KMS-11 (cell line): ENCODE measurements around the gene KIRREL1.

Experiments
- H2AFZ ChIP-seq: fragments of 200-600 bp; sonication (generic); 2 replicates; pipeline ENCODE4 v1.6.1; 2016; ENCODE audit warnings: antibody characterized with exemption, mixed run types, low read depth
- H3K27ac ChIP-seq: fragments of 200-600 bp; sonication (generic); 2 replicates; pipeline ENCODE4 v1.6.1; 2016; ENCODE audit warnings: mild to moderate bottlenecking, mixed run types
- H3K27me3 ChIP-seq: fragments of 200-600 bp; sonication (generic); 2 replicates; pipeline ENCODE4 v1.6.1; 2017; ENCODE audit warnings: mild to moderate bottlenecking, low read depth, mixed run types, moderate library complexity; ENCODE audit not compliant: insufficient read depth
- H3K36me3 ChIP-seq: fragments of 200-600 bp; sonication (generic); 2 replicates; pipeline ENCODE4 v1.6.1; 2017; ENCODE audit warnings: mild to moderate bottlenecking, mixed run types; ENCODE audit not compliant: insufficient read depth
- H3K4me1 ChIP-seq: fragments of 200-600 bp; sonication (generic); 2 replicates; pipeline ENCODE4 v1.6.1; 2016; ENCODE audit warnings: mild to moderate bottlenecking, low read depth, mixed run types; ENCODE audit not compliant: poor library complexity, severe bottlenecking
- H3K4me2 ChIP-seq: fragments of 200-600 bp; sonication (generic); 2 replicates; pipeline ENCODE4 v1.7.0; 2016; ENCODE audit warnings: mild to moderate bottlenecking, mixed run types
- H3K4me3 ChIP-seq: fragments of 200-600 bp; sonication (generic); IDR thresholded peaks from 2 replicates; pipeline ENCODE4 v1.6.1; 2017; ENCODE audit warnings: low read depth, low read length, mixed read lengths; ENCODE audit not compliant: insufficient read depth
- H3K79me2 ChIP-seq: fragments of 200-600 bp; sonication (generic); 2 replicates; pipeline ENCODE4 v1.6.1; 2016; ENCODE audit warnings: low read depth, mixed run types; ENCODE audit not compliant: insufficient read depth
- H3K9ac ChIP-seq: fragments of 200-600 bp; sonication (generic); 2 replicates; pipeline ENCODE4 v1.6.1; 2016; ENCODE audit warnings: mild to moderate bottlenecking, mixed run types
- H4K20me1 ChIP-seq: fragments of 200-600 bp; sonication (generic); 2 replicates; pipeline ENCODE4 v1.6.1; 2016; ENCODE audit warnings: mild to moderate bottlenecking, mixed run types; ENCODE audit not compliant: insufficient read depth
- TF ChIP-seq, protein P1 (sequence below): fragments of 200-600 bp; sonication (generic); conservative IDR thresholded peaks from 2 replicates; pipeline ENCODE4 v1.6.1; 2017; ENCODE audit warnings: low read depth, mild to moderate bottlenecking, antibody characterized with exemption, low read length, moderate library complexity, mixed read lengths

The KIRREL1 gene

DNA sequence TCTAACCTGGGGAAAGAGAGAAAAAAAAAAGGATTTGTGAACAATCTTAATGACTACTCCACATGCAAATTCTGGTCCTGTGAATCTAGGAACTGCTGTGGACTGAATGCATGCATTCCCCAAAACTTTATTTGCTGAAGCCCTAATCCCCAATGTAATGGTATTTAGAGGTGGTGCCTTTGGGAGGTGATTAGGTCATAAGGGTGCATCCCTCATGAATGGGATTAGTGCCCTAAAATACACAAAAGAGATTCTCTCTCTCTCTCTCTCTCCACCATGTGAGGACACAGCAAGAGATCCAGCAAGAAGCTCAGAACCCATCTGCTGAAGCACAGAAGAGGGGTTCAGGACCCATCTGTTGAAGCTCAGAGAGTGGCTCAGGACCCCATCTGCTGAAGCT is 26.2 kb upstream of the KIRREL1 start:
- Histone ChIP-seq H3K9ac (no peak overlapping the region), H3K36me3 (no peaks in the 10 kb centered on the region), H3K4me1 (peaks cover 16% of the 10 kb centered on the region), H3K27me3 (0 out of 2 replicates have a peak, but pooled peaks cover 3% of the 10 kb centered on the region), H3K4me3 (no peak overlapping the region), H3K27ac (no peak overlapping the region), H4K20me1 (no peaks in the 10 kb centered on the region), H3K79me2 (no peaks in the 10 kb centered on the region), H3K4me2 (no peak overlapping the region), H2AFZ (no peak overlapping the region)
- TF ChIP-seq, protein P1, sequence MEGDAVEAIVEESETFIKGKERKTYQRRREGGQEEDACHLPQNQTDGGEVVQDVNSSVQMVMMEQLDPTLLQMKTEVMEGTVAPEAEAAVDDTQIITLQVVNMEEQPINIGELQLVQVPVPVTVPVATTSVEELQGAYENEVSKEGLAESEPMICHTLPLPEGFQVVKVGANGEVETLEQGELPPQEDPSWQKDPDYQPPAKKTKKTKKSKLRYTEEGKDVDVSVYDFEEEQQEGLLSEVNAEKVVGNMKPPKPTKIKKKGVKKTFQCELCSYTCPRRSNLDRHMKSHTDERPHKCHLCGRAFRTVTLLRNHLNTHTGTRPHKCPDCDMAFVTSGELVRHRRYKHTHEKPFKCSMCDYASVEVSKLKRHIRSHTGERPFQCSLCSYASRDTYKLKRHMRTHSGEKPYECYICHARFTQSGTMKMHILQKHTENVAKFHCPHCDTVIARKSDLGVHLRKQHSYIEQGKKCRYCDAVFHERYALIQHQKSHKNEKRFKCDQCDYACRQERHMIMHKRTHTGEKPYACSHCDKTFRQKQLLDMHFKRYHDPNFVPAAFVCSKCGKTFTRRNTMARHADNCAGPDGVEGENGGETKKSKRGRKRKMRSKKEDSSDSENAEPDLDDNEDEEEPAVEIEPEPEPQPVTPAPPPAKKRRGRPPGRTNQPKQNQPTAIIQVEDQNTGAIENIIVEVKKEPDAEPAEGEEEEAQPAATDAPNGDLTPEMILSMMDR: no peak

DNA sequence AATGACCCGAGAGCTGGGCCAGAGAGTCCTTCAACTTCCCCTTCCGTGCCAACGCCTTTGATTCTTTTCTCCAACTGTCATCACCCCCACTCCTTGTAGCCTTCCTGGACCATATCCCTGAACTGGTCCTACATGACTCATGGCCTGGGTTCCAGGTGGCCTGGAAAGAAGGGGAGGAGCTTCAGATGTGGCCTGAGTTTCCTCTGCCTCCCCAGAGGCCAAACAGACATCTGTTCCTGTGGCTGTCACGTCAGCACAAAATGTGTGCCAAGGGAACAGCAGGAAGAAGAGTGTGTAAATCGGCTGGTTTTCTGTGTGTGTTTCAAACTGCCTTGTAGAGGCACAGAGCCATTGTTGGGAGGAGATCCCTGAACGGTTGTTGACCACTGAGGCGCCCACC is 24.9 kb upstream of the KIRREL1 start:
- no peaks in the 10 kb centered on the region for H3K36me3 ChIP-seq
- no peak overlapping the region for H3K4me2 ChIP-seq
- H3K27ac ChIP-seq: no peak overlapping the region
- no peaks in the 10 kb centered on the region for H4K20me1 ChIP-seq
- no peak overlapping the region for H2AFZ ChIP-seq
- peaks cover 3% of the 10 kb centered on the region for H3K4me1 ChIP-seq
- H3K79me2 ChIP-seq: no peaks in the 10 kb centered on the region
- no peak overlapping the region for H3K9ac ChIP-seq
- H3K27me3 ChIP-seq: no peaks in the 10 kb centered on the region
- H3K4me3 ChIP-seq: no peak overlapping the region
- TF ChIP-seq, protein P1: no peak

DNA sequence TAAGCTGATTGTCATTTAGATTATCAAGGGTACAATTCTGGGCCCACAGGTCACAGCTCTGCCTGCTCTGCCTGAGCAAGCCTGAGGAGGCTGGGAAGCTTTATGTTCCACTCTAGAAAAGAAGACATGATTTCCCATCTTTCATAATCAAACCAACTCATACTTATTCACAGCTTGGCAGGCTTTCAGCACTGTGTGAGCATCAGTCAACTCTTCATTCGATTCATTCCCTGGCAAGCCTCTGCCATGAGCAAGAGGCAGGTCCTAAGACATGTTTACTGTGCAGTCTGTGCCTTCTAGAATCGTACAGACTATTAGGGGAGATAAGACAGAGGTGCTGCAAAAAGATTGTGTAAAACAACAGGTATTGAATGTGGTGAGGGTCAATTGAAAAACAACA is 24.5 kb upstream of the KIRREL1 start:
- Histone ChIP-seq H3K4me1 (no peaks in the 10 kb centered on the region), H3K27me3 (no peaks in the 10 kb centered on the region), H3K4me2 (no peak overlapping the region), H4K20me1 (no peaks in the 10 kb centered on the region), H3K79me2 (no peaks in the 10 kb centered on the region), H3K4me3 (no peak overlapping the region), H3K36me3 (no peaks in the 10 kb centered on the region), H2AFZ (no peak overlapping the region), H3K9ac (no peak overlapping the region), H3K27ac (no peak overlapping the region)
- TF ChIP-seq, protein P1: no peak

DNA sequence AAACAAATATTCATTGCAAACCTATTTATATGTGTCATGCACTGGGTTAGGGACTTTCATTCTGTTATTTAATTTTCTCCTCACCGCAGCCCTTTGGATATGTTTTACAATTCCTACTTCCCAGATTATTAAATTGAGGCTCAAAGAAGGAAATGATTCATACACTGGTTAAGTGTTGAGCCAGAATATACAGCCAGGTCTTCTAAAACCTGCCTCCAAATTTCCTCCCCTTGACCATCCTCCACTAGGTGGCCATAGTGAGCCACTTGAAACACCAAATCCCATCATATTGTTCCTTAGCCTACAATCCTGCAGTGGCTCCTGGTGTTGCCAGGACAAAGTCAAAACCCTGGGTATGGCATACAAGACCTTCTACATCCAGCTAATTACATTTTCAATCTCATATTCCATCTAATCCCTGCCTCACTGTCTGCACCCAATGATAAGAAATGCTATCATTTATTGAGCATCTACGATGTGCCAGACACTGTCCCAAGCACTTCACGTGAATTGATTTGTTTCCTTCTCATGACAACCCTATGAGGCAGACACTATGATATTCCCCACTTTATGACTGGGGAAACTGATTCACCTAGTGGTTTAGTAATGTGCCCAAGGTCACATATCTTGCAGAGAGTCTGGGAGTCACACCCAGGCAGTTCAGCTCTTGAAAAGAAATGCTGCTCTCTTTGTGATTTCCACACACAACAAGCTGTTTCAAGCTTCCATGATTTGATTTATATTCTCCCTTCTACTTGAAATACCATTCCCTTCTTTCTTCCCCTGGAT is 23.6 kb upstream of the KIRREL1 start:
- TF ChIP-seq, protein P1: peak; percentile 99
- H3K4me2 ChIP-seq: no peak overlapping the region

More for the DNA sequence above, 23.6 kb upstream of the KIRREL1 start:
- H3K27ac ChIP-seq: no peak overlapping the region
- no peak overlapping the region for H3K9ac ChIP-seq
- no peaks in the 10 kb centered on the region for H3K36me3 ChIP-seq
- H3K27me3 ChIP-seq: no peaks in the 10 kb centered on the region
- H3K4me1 ChIP-seq: no peaks in the 10 kb centered on the region
- no peaks in the 10 kb centered on the region for H4K20me1 ChIP-seq
- no peaks in the 10 kb centered on the region for H3K79me2 ChIP-seq
- no peak overlapping the region for H2AFZ ChIP-seq
- H3K4me3 ChIP-seq: no peak overlapping the region
